PC-3 (cell line): ENCODE measurements around the gene NRARP. TPM values are rescaled to one million over a fixed set of nuclear protein-coding genes. Genes with fewer than 3 reads are reported as not detected.

Experiments
- ATAC-seq: fragments of 200-7000 bp; cut with Tn5 transposase; 2 replicates; pipeline ENCODE4 v1.9.1; 2020; ENCODE audit warnings: mild to moderate bottlenecking, moderate library complexity
- BruUV-seq: library from RNA; stranded (reverse); fragments of 400-500 nt; replicated peaks from 2 replicates; lab custom pipeline; 2021; lab: Mats Ljungman, UMichigan
- CTCF ChIA-PET: fragments of 300-600 bp; sonication (Branson Sonifier 250); formaldehyde crosslinking; loops from one replicate; lab custom pipeline; 2022; ENCODE audit warnings: antibody characterized with exemption; lab: Charles Lee
- POLR2A ChIA-PET: fragments of 300-600 bp; sonication (Branson Sonifier 250); formaldehyde crosslinking; loops from one replicate; lab custom pipeline; 2022; ENCODE audit warnings: antibody characterized with exemption; ENCODE audit not compliant: unreplicated experiment; lab: Charles Lee
- DNase-seq: peaks from one replicate; pipeline ENCODE4 v3.0.0-alpha.2; 2015
- H2AFZ ChIP-seq: fragments of 300-600 bp; sonication (generic); 2 replicates; pipeline ENCODE4 v1.6.0; 2016; ENCODE audit warnings: antibody characterized with exemption, low read length
- H3F3A ChIP-seq: fragments of 300-600 bp; sonication (generic); one replicate; pipeline ENCODE4 v1.6.0; 2017; ENCODE audit warnings: antibody characterized with exemption, low read length, control low read depth, mild to moderate bottlenecking; ENCODE audit not compliant: unreplicated experiment
- H3K27ac ChIP-seq: fragments of 300-600 bp; sonication (generic); 2 replicates; pipeline ENCODE4 v1.5.1; 2016; ENCODE audit warnings: mild to moderate bottlenecking, low read length
- H3K27me3 ChIP-seq: fragments of 300-600 bp; sonication (generic); 2 replicates; pipeline ENCODE4 v1.6.1; 2016; ENCODE audit warnings: low read length, mixed read lengths
- H3K36me3 ChIP-seq: fragments of 300-600 bp; sonication (generic); 2 replicates; pipeline ENCODE4 v1.6.1; 2016; ENCODE audit warnings: low read depth, mixed run types, low read length, mixed read lengths
- H3K4me1 ChIP-seq: fragments of 300-600 bp; sonication (generic); 2 replicates; pipeline ENCODE4 v1.5.1; 2016; ENCODE audit warnings: low read length; ENCODE audit not compliant: insufficient read depth
- H3K4me2 ChIP-seq: fragments of 300-600 bp; sonication (generic); 2 replicates; pipeline ENCODE4 v1.6.0; 2016; ENCODE audit warnings: low read length
- H3K4me3 ChIP-seq: fragments of 300-600 bp; sonication (generic); 2 replicates; pipeline ENCODE4 v1.5.1; 2016; ENCODE audit warnings: mild to moderate bottlenecking, low read length, mixed read lengths
- H3K79me2 ChIP-seq: fragments of 300-600 bp; sonication (generic); 2 replicates; pipeline ENCODE4 v1.6.1; 2017; ENCODE audit warnings: low read length, mixed read lengths
- H3K9ac ChIP-seq: fragments of 300-600 bp; sonication (generic); 2 replicates; pipeline ENCODE4 v1.6.0; 2016; ENCODE audit warnings: mild to moderate bottlenecking, low read length
- H3K9me2 ChIP-seq: fragments of 300-600 bp; sonication (generic); replicated peaks from 2 replicates; pipeline ENCODE4 v1.6.1; 2016; ENCODE audit warnings: mixed run types, low read length, mixed read lengths
- H3K9me3 ChIP-seq: fragments of 300-600 bp; sonication (generic); 2 replicates; pipeline ENCODE4 v1.6.1; 2016; ENCODE audit warnings: low read length, mixed read lengths
- H4K20me1 ChIP-seq: fragments of 300-600 bp; sonication (generic); 2 replicates; pipeline ENCODE4 v1.6.1; 2016; ENCODE audit warnings: low read length, mixed read lengths
- CTCF ChIP-seq: fragments of 300-600 bp; sonication (generic); conservative IDR thresholded peaks from 2 replicates; pipeline ENCODE4 v1.5.1; 2017; ENCODE audit warnings: antibody characterized with exemption, low read depth, mild to moderate bottlenecking, low read length
- EZH2 ChIP-seq: fragments of 300-600 bp; sonication (generic); IDR thresholded peaks from one replicate; pipeline ENCODE4 v1.6.1; 2017; ENCODE audit warnings: antibody characterized with exemption, mild to moderate bottlenecking, low read length; ENCODE audit not compliant: unreplicated experiment
- EZH2phosphoT487 ChIP-seq: fragments of 300-600 bp; sonication (generic); IDR thresholded peaks from 2 replicates; pipeline ENCODE4 v1.6.1; 2018; ENCODE audit warnings: mild to moderate bottlenecking, antibody characterized with exemption, low read length, borderline replicate concordance
- intact Hi-C: fragments of 100-400 bp; cut with micrococcal nuclease; formaldehyde crosslinking; loops from 2 replicates; pipeline ENCODE4 v1.9.0; 2023
- total RNA-seq: library from RNA; depleted of rRNA; stranded (reverse); fragments of >200 nt; gene quantifications from 2 replicates; pipeline ENCODE4 v1.2.3, GENCODE V29; 2014

NRARP gene
- total RNA-seq, 1 experiment from 2014 or later: 36.8 TPM

DNA sequence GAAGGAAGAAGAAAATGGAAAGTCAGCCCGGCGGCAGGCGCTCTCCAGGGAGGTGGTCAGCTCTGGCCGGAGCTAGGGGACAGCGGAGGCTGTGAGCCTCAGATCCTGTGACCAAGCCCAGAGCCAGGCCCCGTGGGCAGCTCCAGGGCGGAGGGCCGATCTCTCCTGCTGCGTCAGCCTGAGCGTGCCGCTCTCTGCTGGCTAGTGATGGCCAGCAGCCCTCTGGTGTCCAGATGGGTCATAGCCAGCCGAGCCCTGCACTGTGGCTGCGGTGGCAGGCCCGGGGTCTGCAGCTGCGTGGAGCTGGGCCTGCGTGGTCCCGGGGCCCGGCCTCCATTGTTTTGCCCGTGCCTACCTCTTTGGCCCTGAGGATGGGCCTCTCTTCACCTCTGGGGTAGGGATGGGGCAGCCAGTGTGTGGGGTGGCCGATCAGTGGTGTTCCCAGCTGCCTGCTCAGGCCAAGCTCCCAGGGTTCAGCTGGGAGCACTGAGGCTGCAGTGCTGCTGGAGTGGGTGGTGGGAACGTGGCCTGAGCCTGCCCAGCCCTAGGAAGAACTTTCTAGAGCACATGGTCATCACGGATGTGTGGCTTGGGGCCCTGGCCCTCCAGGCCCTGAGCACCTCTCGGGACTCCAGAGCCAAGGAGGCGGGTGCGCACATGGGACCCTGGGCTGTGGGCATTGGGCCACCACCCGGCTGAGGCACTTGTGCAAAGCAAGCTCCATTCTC is 17.1 kb upstream of the NRARP start:
- TF ChIP-seq EZH2phosphoT487 (no peak), EZH2 (no peak), CTCF (no peak)
- Histone ChIP-seq H3K4me1 (peaks cover 9% of the 10 kb centered on the region; the same call in 1 of the 2 replicates), H3K9me3 (no peaks in the 10 kb centered on the region), H3K9me2 (no peaks in the 10 kb centered on the region), H2AFZ (no peak overlapping the region), H3K27ac (no peak overlapping the region), H3K4me3 (no peak overlapping the region), H4K20me1 (no peaks in the 10 kb centered on the region), H3K9ac (no peak overlapping the region), H3K79me2 (no peaks in the 10 kb centered on the region), H3F3A (no peaks in the 10 kb centered on the region), H3K4me2 (no peak overlapping the region), H3K27me3 (no peaks in the 10 kb centered on the region), H3K36me3 (no peaks in the 10 kb centered on the region)
- no peak for ATAC-seq
- intact Hi-C loops: no loop called here
- DNase-seq: no peak
- CTCF ChIA-PET: no interaction called here
- BruUV-seq: no TSS peak
- POLR2A ChIA-PET: no interaction called here

GRCh38 chr9:137318602-137319001 is 16.5 kb upstream of the NRARP start:
- no peak overlapping the region for H3K27ac ChIP-seq
- no peak overlapping the region for H2AFZ ChIP-seq
- no TSS peak for BruUV-seq
- no peaks in the 10 kb centered on the region for H3K27me3 ChIP-seq
- POLR2A ChIA-PET: interaction anchor here (0.6 kb wide), 1 partner anchor 123 kb away, joined by 6 read pairs; no protein-coding TSS in a partner anchor
- no peaks in the 10 kb centered on the region for H3K9me2 ChIP-seq
- H3F3A ChIP-seq: no peaks in the 10 kb centered on the region
- no peaks in the 10 kb centered on the region for H3K36me3 ChIP-seq
- H3K9me3 ChIP-seq: no peaks in the 10 kb centered on the region
- no peaks in the 10 kb centered on the region for H3K79me2 ChIP-seq
- no peak for DNase-seq
- H4K20me1 ChIP-seq: no peaks in the 10 kb centered on the region
- CTCF ChIA-PET: no interaction called here
- intact Hi-C loops: no loop called here
- H3K4me3 ChIP-seq: no peak overlapping the region
- no peak for ATAC-seq
- no peak overlapping the region for H3K9ac ChIP-seq
- TF ChIP-seq EZH2phosphoT487 (no peak), EZH2 (no peak), CTCF (no peak)
- no peak overlapping the region for H3K4me2 ChIP-seq
- H3K4me1 ChIP-seq: peaks cover 9% of the 10 kb centered on the region; the same call in 1 of the 2 replicates
